LNCaP clone FGC (cell line): ENCODE measurements around the gene ACOD1.

Experiments
- DNase-seq: peaks from one replicate; pipeline ENCODE4 v3.0.0-alpha.2; 2011; ENCODE audit warnings: low read depth
- H3K4me3 ChIP-seq: 2 replicates; pipeline ENCODE4 v1.5.1; 2011; ENCODE audit warnings: mild to moderate bottlenecking, low read depth, low read length, control low read depth
- CTCF ChIP-seq: IDR thresholded peaks from 2 replicates; pipeline ENCODE4 v1.5.1; 2012; ENCODE audit warnings: mild to moderate bottlenecking; ENCODE audit not compliant: control insufficient read depth, insufficient read depth; ENCODE audit errors: extremely low read depth

The ACOD1 gene

GRCh38 chr13:76983676-76984075, 35.4 kb downstream of the ACOD1 start:
- H3K4me3 ChIP-seq, result no peak overlapping the region
- no peak for DNase-seq
- TF ChIP-seq CTCF, result no peak

GRCh38 chr13:76991432-76991795, 43.1 kb downstream of the ACOD1 start:
- DNase-seq, result no peak
- TF ChIP-seq CTCF, result no peak
- H3K4me3 ChIP-seq, result peak overlapping the region; percentile 68

- DNase-seq, result peak; percentile 79
- TF ChIP-seq CTCF, result no peak
- peak within 1 kb of the TSS; percentile 68 for H3K4me3 ChIP-seq
Measured at GRCh38 chr13:76991796-76992547, 43.7 kb downstream of the ACOD1 start, which contains the start of gene CLN5. Gene CLN5, plus strand, starts transcription at chr13:76992081. Its CDS starts 18 bp downstream, at chr13:76992099.

GRCh38 chr13:76992548-76993001, 44.3 kb downstream of the ACOD1 start:
- TF ChIP-seq CTCF, result no peak
- peak overlapping the region; percentile 68 for H3K4me3 ChIP-seq
- no peak for DNase-seq

- H3K4me3 ChIP-seq, result peak overlapping the region; percentile 68
- DNase-seq, result no peak
- TF ChIP-seq CTCF, result no peak
Measured at GRCh38 chr13:76993021-76993420, 44.7 kb downstream of the ACOD1 start.

- peak overlapping the region; percentile 68 for H3K4me3 ChIP-seq
- no peak for TF ChIP-seq CTCF
- DNase-seq, result no peak
Measured at GRCh38 chr13:76993473-76993872, 45.2 kb downstream of the ACOD1 start.

GRCh38 chr13:76994281-76994680, 46.0 kb downstream of the ACOD1 start:
- TF ChIP-seq CTCF, result no peak
- no peak for DNase-seq
- H3K4me3 ChIP-seq, result peak overlapping the region; percentile 68
